ENCODE results near the gene DCDC1.

DCDC1 gene

DNA sequence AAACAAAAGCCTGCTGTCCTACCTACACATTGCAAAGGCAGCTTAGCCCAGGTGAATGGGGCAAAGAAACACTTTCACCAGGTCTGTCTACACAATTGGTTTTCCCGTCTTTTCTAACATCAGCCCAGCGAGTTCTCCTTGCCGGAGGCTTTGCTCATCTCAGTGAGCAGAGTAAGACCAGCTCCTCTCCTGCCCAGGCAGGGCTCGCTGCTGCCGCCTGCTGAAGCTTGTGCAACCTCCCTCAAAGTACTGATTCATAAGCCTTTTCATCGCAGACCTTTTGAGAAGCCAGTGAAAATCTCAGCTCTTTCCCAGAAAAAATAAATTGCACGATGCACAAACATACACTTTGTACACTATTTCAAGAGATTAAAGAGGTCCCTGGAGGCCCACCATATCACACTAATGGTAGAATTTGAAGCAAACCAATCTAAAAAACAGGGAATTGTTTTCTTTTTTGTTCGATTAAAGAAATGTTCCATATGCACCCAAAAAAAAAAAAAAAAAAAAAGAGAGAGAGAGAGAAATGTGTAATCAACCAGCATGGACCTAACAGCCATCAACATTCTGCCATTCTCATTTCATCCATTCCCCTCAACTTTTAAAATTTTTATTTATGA, 455.3 kb downstream of the DCDC1 start:
- DNase-seq (ENCODE audit: low read depth in 2 of 2), result no peak

DNA sequence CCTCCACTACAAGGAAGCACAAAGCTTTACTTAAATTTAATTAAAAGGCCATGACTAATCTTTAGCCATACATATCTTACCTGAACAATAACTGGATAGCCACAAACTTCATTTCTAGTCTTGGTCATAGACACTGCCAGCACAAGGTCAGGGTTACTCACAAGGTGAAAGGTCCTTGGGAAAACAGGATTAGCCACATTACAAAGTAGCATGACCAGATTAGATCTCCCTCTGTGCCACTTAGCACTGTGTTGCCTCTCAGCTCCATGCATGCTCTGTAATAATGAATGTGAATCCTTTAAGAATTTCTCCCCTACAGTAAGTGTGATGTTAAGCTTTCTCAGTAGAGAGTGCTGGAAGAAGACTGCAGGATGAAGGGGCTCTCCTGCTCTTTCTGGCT, 458.3 kb downstream of the DCDC1 start:
- no peak for DNase-seq (ENCODE audit: low read depth in 2 of 2)

DNA sequence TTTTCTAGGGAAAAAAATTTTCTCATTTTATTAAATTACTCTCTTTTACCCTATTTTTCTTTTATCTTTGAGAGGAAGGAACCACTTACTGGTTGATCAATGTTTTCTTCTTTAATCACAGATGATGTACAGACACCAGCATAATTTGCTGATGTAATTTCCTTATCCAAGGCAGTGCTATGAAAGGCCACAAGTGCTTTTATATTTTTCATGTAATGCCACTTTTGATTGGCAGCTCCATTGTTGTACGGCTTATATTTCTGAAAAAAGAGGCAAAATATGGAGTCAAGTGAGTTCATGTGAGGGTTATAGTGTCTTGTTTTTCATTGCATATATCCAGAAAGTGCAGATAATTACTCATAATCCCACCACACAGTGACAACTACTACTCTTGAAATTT, 460.7 kb downstream of the DCDC1 start:
- no peak for DNase-seq (ENCODE audit: low read depth in 2 of 2)

DNA sequence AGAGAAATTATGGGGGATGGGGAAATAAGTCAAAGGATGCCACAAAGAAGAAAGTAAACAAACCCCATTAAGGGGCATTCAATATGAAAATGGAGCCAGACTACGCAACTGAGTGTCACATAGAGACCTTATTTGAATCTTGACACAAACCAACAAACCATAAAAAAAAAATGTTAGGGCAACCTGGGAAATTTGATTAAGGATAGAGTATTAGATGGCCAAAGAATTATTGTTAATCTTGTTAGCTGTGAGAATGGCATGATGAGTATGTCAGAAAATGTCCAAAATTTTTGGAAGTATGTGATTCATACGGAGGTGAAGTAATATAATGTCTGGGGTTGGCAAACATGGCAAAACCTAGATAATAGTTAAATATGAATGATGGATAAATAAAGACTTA, 461.3 kb downstream of the DCDC1 start:
- DNase-seq (ENCODE audit: low read depth in 2 of 2), result no peak

DNA sequence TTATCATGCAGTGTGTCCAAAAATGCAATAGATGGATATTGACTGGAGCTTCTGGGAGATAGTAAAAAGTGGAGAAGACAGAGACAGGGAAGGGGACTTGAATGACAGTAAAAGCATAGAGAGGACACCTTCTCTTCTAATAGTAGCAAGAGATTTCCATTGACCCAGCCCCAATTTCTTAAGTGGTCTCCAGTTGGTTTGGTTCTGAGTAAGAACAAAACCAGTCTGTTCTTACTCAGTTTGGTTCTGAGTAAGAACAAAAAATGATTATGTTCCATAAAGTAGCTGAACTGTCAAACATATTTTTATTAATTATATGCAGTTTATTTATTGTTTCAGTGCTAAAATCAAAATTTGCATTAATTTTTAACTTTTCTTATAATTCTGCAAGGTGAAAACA, 466.6 kb downstream of the DCDC1 start:
- DNase-seq (ENCODE audit: low read depth in 2 of 2), result no peak

DNA sequence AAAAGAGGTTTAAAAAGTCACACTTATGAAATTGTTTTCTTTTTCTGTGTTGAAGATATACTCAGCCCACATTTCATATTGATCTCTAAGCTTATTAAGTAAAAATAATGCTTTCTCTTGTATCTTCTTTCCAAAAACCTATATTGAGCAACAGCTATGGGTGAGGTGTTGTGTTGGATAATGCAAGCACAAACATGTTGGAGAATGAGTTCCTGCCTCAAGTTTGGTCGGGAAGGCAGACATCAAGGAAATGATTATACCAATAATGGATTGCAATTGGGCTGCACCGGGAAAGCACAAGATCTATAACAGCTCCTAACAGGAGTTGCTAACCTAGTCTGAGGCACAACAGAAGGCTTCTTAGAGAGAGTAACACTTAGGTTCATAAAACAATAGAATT, 474.5 kb downstream of the DCDC1 start:
- no peak for DNase-seq (ENCODE audit: low read depth in 2 of 2)

DNA sequence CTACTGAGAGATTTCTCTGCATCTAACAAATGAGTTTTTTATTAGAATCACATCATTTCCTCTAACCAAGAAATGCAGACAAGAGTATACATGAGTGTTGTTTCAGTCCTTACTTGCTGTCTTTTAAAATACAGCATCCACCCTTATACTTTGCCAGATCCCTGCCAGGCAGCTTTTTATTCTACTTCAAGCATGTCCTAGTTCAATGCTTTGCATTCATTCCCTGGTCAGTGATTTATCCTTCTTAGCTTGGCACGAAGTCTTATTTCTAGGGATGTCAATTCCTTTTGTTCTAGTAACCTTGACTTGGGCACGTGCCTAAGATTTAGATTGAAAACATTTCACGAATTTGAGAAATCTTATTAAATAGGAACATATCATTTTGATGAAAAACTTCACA, 476.2 kb downstream of the DCDC1 start:
- no peak for DNase-seq (ENCODE audit: low read depth in 2 of 2)

DNA sequence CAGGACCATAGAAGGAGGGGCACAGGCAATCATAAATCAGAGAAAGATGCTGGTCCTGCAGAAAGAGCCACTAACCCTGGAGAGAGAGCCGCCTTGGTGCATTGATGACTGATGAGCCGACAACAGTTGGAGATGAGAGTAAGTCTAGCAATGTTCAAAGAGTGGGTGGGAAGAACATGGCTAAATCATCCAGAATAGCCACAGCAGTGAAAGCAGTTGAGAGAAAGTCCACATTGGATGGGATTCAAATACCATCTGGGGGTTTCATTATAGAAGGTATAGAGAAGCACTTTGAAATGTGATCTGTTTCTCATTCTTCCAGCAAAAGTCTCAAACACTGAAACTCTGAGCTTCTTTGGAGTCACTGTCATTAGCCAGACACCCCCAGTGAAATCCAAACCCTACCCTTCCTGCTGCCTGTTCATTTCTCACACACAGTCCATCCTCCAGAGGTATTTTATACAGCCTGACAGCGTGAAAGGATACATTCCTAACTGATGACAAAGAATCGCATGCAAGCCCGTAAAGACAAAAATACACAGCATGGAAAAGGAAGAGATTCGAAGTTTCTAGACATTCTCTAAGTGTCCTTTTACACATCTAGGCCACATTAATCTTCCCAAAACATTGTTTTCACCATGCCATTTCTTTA, 480.3 kb downstream of the DCDC1 start:
- no peak for DNase-seq (ENCODE audit: low read depth in 2 of 2)

DNA sequence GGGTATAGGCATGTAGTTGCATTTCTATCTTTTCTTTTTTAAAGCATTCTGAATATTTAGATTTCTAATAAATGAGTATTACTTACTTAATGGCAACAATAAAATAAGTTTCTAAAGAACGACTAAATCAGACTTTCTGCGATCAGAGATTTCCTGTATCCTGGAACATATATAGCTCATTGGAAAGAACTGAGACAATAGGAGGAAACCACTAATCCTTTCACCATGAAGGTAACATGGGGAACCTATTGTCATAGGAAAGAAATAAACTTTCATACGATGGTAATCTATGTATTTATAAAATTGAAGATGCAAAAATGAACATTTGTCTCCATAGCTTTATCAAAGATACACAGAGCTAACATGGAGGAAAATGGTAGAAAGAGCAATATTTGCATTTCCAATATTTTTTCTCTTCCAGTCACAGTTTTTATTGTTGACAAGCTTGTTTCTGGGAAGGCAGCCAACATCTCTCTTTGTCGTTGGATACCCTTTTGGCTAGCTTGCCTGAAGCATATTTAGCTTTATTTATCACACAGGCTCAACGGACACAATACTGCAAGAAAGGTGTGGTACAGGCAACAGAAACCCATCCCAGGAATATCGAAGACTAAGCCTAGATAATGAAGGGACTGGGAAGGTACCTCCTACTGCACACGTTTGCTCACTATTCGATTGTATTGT, 490.1 kb downstream of the DCDC1 start:
- DNase-seq (ENCODE audit: low read depth in 2 of 2), result no peak

DNA sequence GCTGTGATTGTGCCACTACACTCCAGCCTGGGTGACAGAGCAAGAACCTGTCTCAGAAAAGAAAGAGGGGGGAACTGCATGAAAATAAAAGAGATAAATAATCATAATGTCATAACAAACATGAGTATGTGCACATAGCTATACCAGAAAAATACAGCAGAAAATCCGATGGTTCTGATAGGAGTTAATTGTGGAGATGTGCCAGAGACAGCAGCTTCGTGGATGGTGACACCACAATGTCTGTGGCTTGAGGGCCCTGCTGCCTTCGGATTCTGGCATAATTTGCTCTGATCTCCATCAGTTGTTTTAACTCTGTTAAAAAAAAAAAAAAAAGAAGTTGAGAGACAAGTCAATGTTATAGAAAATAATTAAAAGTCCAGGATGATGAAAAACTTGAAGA, 491.1 kb downstream of the DCDC1 start:
- DNase-seq (ENCODE audit: low read depth in 2 of 2), result no peak

DNA sequence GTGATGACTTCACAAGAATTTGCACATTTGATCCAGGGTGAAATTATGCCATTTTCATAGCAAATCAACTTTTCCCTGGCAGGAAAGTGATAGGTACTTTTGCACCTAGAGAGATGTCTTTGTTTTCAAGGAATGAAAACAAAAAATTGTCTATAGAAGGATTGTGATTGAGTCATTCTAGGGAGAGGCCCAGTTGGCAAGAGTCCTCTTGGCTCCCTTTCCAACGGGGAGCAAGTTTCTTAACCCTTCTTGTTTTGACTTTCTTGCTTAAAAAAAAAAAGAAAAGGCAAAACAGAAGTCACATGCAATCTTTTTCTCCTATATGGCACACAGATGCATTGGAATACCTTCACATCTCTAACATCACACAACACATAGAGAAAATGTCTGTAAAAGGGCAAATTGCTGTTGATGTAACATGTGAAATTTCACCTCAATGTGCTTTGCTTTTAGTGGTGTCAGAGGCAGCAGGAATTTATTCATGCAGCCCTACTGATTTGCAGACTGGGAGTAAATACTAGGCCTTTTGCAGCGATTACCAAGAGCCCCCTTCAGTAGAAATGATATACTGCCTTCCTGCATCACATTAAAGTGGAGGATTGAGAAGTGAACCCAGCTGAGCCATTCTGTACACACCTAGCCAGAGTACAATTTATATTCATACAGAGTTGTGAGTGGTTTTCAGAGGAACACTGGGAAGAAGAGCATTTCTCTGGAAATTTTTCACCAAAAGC, 492.7 kb downstream of the DCDC1 start:
- no peak for DNase-seq (ENCODE audit: low read depth in 2 of 2)

DNA sequence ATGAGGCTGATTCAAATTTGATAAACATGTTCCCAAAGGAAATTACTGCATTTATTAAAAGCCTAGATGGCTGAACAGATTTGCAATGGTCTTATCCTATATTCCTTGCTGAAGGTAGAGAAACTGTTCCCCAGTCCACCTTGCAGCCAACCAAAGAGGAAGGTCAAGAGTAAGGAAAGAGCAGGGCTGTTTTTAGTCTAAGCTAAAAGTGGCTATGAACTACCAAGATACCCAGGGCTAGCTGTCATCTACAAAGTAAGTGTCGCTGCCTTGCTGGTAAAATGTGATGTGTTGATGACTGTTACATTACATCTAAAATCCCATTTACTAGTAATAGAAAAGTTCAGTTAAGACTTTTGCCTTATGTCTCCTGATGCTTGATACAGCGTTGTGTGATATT, 493.3 kb downstream of the DCDC1 start:
- no peak for DNase-seq (ENCODE audit: low read depth in 2 of 2)

DNA sequence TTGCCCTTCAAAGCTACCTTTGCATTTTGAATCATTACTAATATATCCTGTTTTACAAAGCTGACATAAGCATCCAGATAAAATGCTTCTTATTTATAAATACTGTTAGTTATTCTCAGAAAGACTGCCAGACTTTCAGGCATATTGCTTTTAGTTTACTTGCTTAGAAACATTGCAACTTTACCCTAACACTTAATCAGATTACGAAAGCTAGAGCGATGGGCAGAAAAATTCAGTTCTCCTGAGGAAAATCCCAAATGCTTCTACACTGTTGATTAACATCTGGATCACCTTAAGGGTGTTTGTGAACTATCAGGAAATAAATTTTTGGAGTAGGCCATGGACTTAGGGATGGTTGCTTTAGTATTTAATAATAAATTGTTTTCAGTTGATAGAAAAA, 493.7 kb downstream of the DCDC1 start:
- no peak for DNase-seq (ENCODE audit: low read depth in 2 of 2)

DNA sequence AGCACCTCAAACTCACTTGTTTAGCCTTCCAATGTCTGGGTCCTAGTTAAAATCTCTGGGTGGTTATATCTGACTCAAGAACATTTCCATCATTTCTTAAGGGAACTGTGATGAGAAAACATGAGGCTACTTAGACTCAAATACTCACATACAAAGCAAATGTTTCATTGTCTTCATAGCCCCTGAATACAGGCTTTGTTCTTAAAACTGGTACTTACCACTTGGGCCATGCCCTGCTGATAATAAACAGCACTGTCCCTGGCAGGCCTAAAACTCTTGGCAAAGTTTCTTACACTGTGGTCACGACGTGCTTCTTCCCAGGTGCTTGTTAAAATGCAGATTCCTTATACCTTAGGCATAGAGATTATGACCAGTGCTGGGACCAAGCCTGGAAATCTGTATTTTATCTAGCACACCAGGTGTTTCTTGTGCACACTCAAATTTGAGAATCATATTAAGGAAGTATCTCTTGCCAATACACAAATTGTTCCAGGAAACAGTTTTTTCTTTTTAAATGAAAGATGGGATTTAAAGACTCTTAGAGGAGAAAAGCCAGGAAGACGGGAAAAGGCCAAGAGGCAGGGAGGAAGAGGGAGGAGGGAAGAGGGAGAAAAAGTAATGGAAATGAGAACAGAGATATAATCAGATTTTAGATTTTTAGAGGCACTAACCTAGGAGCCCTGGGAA, 495.5 kb downstream of the DCDC1 start:
- DNase-seq (ENCODE audit: low read depth in 2 of 2), result no peak

DNA sequence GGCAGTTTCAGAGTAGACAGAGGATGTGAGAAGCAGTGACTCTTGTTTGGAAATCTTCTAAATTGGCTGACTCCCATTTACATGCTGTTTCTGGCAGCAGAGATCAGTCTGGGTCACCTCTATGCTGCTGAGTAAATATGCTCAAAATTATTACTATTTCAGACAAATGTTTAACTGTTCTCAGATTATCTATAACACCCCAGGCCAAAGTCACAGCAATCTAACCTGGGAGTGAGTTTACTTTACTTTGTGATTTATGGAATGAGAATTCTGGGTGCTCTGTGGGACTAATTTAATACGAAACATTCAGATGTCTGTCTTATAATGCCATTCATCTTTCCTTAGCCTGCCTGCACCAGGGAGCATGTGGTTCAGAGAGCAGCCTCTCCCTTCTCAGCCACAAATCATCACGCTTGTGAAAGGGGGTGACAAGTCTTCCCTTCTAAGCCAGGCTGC, 500.9 kb downstream of the DCDC1 start:
- DNase-seq (ENCODE audit: low read depth in 2 of 2), result no peak

DNA sequence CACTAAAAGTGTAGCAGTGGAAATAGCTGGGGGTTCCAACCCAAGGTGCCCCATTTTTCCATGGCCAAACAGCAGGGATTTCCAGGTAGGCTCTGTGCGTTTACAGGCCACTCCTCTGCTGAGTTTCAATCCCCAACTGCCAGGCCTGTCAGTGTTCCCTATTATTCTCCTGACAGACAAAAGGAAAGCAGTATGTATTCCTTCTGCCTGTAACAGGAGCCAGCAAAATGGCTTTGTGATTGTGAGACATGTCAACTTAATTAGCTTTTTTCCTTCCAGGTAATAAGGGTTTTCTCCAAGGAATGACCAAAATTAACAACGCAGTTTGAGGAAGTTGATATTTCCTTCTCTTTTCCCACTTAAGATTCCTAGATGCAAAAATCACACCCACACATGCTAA, 506.3 kb downstream of the DCDC1 start:
- no peak for DNase-seq (ENCODE audit: low read depth in 2 of 2)

DNA sequence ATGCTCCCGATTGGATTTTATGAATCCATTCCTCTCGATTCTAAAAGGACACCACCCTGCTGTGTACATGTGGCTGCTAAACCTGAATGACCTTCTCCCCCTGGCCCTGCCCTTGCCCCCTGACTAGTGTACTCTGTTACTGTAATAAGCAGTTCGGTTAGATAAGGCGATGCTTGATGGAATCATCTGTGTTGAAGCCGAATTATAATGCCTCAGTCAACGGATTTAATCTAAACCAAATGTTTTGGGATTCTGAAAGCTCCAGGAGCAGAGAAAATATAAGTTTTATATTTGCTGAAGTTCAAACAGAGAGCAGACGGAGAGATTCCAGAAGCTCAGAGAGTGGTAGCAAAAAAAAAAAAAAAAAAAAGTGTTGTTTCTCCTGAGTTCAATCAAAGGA, 508.0 kb downstream of the DCDC1 start:
- no peak for DNase-seq (ENCODE audit: low read depth in 2 of 2)

DNA sequence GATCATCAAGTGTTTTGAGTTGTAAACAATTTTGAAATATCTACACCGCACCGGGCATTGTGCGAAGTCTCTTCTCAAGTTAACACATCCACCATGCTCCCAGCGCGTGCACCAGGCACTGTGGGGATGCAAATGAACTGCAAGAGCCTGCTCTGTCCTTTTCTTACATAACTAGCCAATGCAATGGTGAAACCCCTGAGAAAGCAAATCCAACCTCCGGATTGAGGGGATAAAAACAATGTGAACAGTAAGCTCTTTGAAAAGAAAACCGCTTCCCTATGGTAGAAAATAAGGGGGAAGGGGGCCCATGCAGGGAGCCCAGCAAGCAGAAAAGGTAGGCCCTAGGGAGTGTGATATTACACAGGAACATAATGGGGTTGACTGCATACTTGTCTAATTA, 508.5 kb downstream of the DCDC1 start:
- no peak for DNase-seq (ENCODE audit: low read depth in 2 of 2)

DNA sequence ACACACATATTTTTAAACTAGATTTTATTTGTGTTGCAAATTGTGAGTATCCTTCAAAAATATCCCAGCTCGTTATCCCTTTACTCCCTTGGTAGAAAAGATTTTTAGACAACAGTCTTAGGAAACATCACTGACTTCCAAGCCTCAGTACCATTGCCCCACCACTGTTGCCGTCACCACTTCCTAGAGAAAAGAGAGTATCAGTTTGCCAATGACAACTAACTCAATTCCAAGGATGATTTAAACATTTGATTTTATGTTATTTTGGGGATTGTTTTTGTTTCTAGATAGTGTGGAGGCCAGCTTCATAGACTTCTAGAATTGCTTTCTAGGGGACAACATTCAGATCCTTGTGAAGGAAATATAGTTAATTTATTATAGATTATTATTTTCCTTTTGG, 509.4 kb downstream of the DCDC1 start:
- no peak for DNase-seq (ENCODE audit: low read depth in 2 of 2)

DNA sequence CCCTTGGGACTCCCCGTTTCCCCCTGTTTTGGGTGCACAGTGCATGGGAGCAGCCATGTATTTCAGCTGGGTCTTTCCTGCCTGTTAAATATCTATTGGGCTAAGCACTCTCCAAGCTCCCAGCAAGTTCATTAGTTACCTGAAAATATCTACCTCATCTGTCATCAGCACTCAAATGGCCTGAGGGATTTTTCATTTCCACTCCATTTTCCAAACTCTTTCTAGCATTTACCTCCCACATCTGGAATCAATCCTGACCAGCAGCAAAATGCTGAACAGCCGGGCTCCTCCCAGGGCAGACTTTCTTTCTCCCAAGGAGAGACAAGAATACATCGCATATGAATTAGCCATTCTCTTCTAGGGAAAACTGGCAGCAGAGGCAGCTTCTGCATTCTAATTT, 509.9 kb downstream of the DCDC1 start:
- no peak for DNase-seq (ENCODE audit: low read depth in 2 of 2)

DNA sequence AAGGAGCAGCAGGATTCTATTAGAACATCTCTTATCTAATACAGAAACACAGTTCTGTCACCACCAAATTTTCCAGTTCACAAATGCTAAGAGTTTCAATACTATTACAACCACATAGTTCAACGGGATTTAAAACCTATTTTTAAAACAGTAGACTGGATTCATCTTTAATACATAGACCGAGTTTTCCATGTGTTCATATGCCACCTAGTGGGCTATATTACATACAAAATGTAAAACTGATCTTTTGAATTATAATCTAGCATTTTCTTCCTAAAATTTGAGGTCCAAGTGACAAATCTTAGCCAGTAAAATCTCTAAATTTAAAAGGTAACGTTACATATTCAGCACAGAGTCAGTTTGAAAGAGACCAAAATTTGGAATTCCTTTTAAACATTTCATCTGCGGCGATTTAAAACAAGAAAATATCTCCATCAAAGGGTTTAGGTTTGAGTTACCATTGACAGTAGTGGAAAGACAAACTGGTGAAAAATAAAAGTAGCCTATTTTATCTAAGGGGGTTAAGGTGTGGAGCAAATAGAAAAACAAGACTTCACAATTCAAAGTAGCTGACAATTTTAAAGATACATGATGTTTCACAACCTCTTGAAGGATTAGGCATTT, 514.0 kb downstream of the DCDC1 start:
- no peak for DNase-seq (ENCODE audit: low read depth in 2 of 2)

DNA sequence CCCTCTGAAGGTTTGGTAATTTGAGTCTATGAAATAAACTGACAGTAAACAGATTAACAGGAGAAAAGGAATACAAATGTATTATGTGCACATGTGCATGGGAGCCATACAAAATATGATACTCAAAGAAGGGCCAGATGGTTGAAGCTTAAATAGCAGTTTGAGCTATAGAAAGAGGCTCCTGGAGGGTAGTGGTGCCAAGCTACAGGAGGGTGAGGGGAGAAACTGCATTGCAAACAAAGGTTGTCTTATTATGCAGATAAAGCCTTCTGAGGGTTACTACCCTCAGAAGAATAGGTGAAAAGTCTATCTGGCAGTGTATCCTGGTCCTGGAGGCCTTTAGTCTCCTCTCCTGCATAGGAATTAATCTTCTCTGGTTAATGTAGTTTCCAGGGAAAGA, 516.1 kb downstream of the DCDC1 start:
- DNase-seq (ENCODE audit: low read depth in 2 of 2), result no peak
